A549 (cell line): ENCODE measurements around the gene FAHD1. TPM values are rescaled to one million over a fixed set of nuclear protein-coding genes. Genes with fewer than 3 reads are reported as not detected.

Source experiments
- ATAC-seq, 2 experiments: fragments of 200-7000 bp in 1 of 2; fragments of >200 bp in 1 of 2; cut with Nextera tagmentation in 1 of 2; cut with Tn5 transposase in 1 of 2; 3 replicates each; pipeline versions ENCODE4 v1.8.0 to v1.9.1; 2018 to 2020; ENCODE audit warnings: mild to moderate bottlenecking in 1 of 2, moderate library complexity in 1 of 2
- CTCF ChIA-PET: fragments of 300-600 bp; sonication (Branson Sonifier 250); formaldehyde crosslinking; extraction: SDS; loops from one replicate; lab custom pipeline; 2021; ENCODE audit warnings: antibody characterized with exemption, inconsistent platforms; lab: Yijun Ruan, JAX
- POLR2A ChIA-PET: fragments of 350-600 bp; formaldehyde crosslinking; extraction: SDS; loops from one replicate; lab custom pipeline; 2021; ENCODE audit warnings: antibody characterized with exemption, inconsistent platforms; lab: Yijun Ruan, JAX
- DNase-seq, 2 experiments: peaks; one replicate each; pipeline versions ENCODE4 v3.0.0 to v3.0.0-alpha.2; 2011 to 2016; ENCODE audit warnings: low read depth in 1 of 2, low spot score in 1 of 2
- FAIRE-seq: peaks from 2 replicates; lab custom pipeline; 2011; peaks lifted over from hg19 to GRCh38; lab: Jason Lieb, UNC
- H3K27ac ChIP-seq, 2 experiments: fragments of >200 bp; sonication (Bioruptor Twin); formaldehyde crosslinking; 3 replicates each; pipeline ENCODE4 v1.5.1; 2016 to 2017
- H3K4me1 ChIP-seq: fragments of >200 bp; sonication (Bioruptor Twin); formaldehyde crosslinking; 3 replicates; pipeline ENCODE4 v1.6.1; 2016
- H3K4me2 ChIP-seq: fragments of >200 bp; sonication (Bioruptor Twin); formaldehyde crosslinking; 3 replicates; pipeline ENCODE4 v1.6.1; 2016
- H3K4me3 ChIP-seq: fragments of >200 bp; sonication (Bioruptor Twin); formaldehyde crosslinking; 3 replicates; pipeline ENCODE4 v1.5.1; 2016
- H3K9me3 ChIP-seq: fragments of >200 bp; sonication (Bioruptor Twin); formaldehyde crosslinking; 3 replicates; pipeline ENCODE4 v1.6.1; 2016
- ATOH8 ChIP-seq: fragments of 250-450 bp; sonication (Bioruptor Pico); IDR thresholded peaks from 2 replicates; pipeline ENCODE4 v1.5.0; 2020; ENCODE audit warnings: low read depth, mild to moderate bottlenecking, moderate library complexity
- CBX8 ChIP-seq: fragments of 200-600 bp; sonication (generic); IDR thresholded peaks from 2 replicates; pipeline ENCODE4 v1.6.1; 2016
- CEBPB ChIP-seq, 2 experiments: fragments of >200 bp in 1 of 2; sonication (Bioruptor Twin) in 1 of 2; formaldehyde crosslinking in 1 of 2; IDR thresholded peaks; 2 replicates each; pipeline ENCODE4 v1.6.1; 2012 to 2016
- EP300 ChIP-seq, 2 experiments: fragments of >200 bp; sonication (Bioruptor Twin); formaldehyde crosslinking; IDR thresholded peaks; 2 replicates in 1 of 2; 3 replicates in 1 of 2; pipeline ENCODE4 v1.6.1; 2016 to 2017
- FOSB ChIP-seq: fragments of 250-450 bp; sonication (Bioruptor Pico); IDR thresholded peaks from 2 replicates; pipeline ENCODE4 v1.5.0; 2020; ENCODE audit warnings: mild to moderate bottlenecking, moderate library complexity
- GATA3 ChIP-seq: IDR thresholded peaks from 2 replicates; pipeline ENCODE4 v1.6.1; 2012; ENCODE audit warnings: borderline replicate concordance
- JUN ChIP-seq, 2 experiments: fragments of >200 bp; sonication (Bioruptor Twin); formaldehyde crosslinking; IDR thresholded peaks; 2 replicates in 1 of 2; 3 replicates in 1 of 2; pipeline ENCODE4 v1.6.1; 2016 to 2017
- KDM1A ChIP-seq: fragments of 200-600 bp; sonication (generic); IDR thresholded peaks from 2 replicates; pipeline ENCODE4 v1.6.1; 2016; ENCODE audit warnings: low read depth, mild to moderate bottlenecking
- KDM5A ChIP-seq: fragments of 200-600 bp; sonication (generic); IDR thresholded peaks from 2 replicates; pipeline ENCODE4 v1.6.1; 2016; ENCODE audit warnings: antibody characterized with exemption, mild to moderate bottlenecking
- MAX ChIP-seq: IDR thresholded peaks from 2 replicates; pipeline ENCODE4 v1.6.1; 2012
- NFE2L2 ChIP-seq: fragments of 150-350 bp; conservative IDR thresholded peaks from 2 replicates; pipeline ENCODE4 v1.6.1; 2014; ENCODE audit warnings: low read length
- NPAS2 ChIP-seq: fragments of 250-450 bp; sonication (Bioruptor Pico); IDR thresholded peaks from 2 replicates; pipeline ENCODE4 v1.8.0; 2022; ENCODE audit warnings: mild to moderate bottlenecking, moderate library complexity, borderline replicate concordance
- PBX3 ChIP-seq: IDR thresholded peaks from 2 replicates; pipeline ENCODE4 v1.6.1; 2012
- PHF8 ChIP-seq: fragments of 200-600 bp; sonication (generic); IDR thresholded peaks from 2 replicates; pipeline ENCODE4 v1.6.1; 2016; ENCODE audit warnings: low read depth, mild to moderate bottlenecking, antibody characterized with exemption, moderate library complexity, borderline replicate concordance
- POLR2A ChIP-seq: IDR thresholded peaks from 2 replicates; pipeline ENCODE4 v1.6.1; 2012; ENCODE audit warnings: mild to moderate bottlenecking, low read length
- POLR2AphosphoS2 ChIP-seq: conservative IDR thresholded peaks from 2 replicates; pipeline ENCODE4 v1.6.1; 2012; ENCODE audit warnings: low read length, improper control_type of control experiment, inconsistent platforms
- RARB ChIP-seq: fragments of 250-450 bp; sonication (Bioruptor Pico); IDR thresholded peaks from 2 replicates; pipeline ENCODE4 v1.8.0; 2021; ENCODE audit warnings: mild to moderate bottlenecking, moderate library complexity
- REST ChIP-seq: fragments of 200-600 bp; sonication (generic); IDR thresholded peaks from 2 replicates; pipeline ENCODE4 v1.6.1; 2016; ENCODE audit warnings: antibody characterized with exemption, mild to moderate bottlenecking, moderate library complexity
- RFX5 ChIP-seq: fragments of 450-650 bp; IDR thresholded peaks from 2 replicates; pipeline ENCODE4 v1.7.1; 2014; ENCODE audit warnings: antibody characterized with exemption, mild to moderate bottlenecking, moderate library complexity
- USF2 ChIP-seq: fragments of 450-650 bp; IDR thresholded peaks from 2 replicates; pipeline ENCODE4 v1.6.1; 2014; ENCODE audit warnings: antibody characterized with exemption
- ZFP36 ChIP-seq: fragments of 450-650 bp; IDR thresholded peaks from 2 replicates; pipeline ENCODE4 v1.6.1; 2014; ENCODE audit warnings: borderline replicate concordance; ENCODE audit not compliant: partially characterized antibody
- ZNF302 ChIP-seq: fragments of 250-450 bp; sonication (Bioruptor Pico); IDR thresholded peaks from 2 replicates; pipeline ENCODE4 v1.9.0; 2021; ENCODE audit warnings: inconsistent platforms, mild to moderate bottlenecking, moderate library complexity
- WGBS: methylation state at CpG from one replicate; pipeline ENCODE4 v1.1.6; 2017; ENCODE audit errors: missing lambda C conversion rate; 5-methylcytosine and 5-hydroxymethylcytosine counted together
- polyA plus RNA-seq, 4 experiments: library from polyadenylated mRNA; depleted of rRNA in 3 of 4; stranded (reverse); fragments of >200 nt; fragmentation: RNase III in 1 of 4; extraction: RNeasy Plus Mini Kit Qiagen cat#74134 plus additional on column Dnase treatment in 1 of 4; gene quantifications; 2 replicates in 3 of 4; 3 replicates in 1 of 4; pipeline ENCODE4 v1.2.3, GENCODE V29; 2011 to 2017
- TF ChIP-seq, protein P1 (sequence below): fragments of 250-450 bp; sonication (Bioruptor Pico); IDR thresholded peaks from 2 replicates; pipeline ENCODE4 v1.5.0; 2021; ENCODE audit warnings: mild to moderate bottlenecking, moderate library complexity, borderline replicate concordance

The FAHD1 gene
- polyA plus RNA-seq, 2 of the 4 experiments (the other 2 are of a cell fraction) = 30.6 to 68.4 TPM

DNA sequence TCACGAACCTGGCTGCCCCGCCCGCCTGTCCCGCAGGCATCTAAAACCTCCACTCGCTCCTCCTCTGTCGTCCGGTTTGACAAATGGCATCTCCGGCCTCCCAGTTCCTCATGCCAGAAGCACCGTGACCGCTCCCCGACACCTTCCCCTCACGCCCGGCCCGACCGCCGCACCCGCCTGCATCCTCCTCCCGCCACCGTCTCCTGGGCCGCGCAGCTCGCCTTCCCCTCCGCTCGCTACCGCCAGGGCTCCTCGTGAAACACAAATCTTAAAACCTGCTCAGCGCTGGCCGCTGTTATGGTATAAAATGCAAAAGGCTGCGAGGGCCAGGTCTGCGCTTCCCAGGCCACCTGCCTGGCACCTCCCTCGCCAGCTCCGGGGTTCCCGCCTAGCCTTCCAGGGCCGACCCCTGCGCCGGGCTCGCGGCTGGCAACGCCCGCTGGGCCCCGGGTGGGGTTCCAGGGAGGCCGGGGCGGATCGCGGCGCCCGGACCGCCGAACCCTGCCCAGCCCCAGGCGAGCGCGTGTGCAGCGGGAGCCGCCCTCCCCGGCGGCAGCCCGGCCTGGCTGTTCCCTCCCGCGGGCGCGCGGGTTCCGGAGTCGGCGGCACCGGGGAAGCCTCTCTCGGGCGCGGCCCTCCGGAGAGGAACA is 45.1 kb upstream of the FAHD1 start (continued):
- no peak for TF ChIP-seq USF2
- TF ChIP-seq PBX3 = no peak; the same call in 1 of the 2 replicates
- TF ChIP-seq ATOH8 (CRISPR knock-in tag) = no peak
- no peak for TF ChIP-seq ZNF302
- TF ChIP-seq EP300 (IDR thresholded peaks at IDR 0.05) = no peak
- TF ChIP-seq REST = no peak
- no peak for TF ChIP-seq NFE2L2
- TF ChIP-seq ZFP36 = no peak
- no peak for TF ChIP-seq POLR2AphosphoS2
- peak; percentile 35; the same call in 1 of the 2 replicates for TF ChIP-seq PHF8
- no peak for TF ChIP-seq RARB (CRISPR knock-in tag)
- TF ChIP-seq NPAS2 (CRISPR knock-in tag) = no peak
- TF ChIP-seq, all 56 proteins: peak for 6

DNA sequence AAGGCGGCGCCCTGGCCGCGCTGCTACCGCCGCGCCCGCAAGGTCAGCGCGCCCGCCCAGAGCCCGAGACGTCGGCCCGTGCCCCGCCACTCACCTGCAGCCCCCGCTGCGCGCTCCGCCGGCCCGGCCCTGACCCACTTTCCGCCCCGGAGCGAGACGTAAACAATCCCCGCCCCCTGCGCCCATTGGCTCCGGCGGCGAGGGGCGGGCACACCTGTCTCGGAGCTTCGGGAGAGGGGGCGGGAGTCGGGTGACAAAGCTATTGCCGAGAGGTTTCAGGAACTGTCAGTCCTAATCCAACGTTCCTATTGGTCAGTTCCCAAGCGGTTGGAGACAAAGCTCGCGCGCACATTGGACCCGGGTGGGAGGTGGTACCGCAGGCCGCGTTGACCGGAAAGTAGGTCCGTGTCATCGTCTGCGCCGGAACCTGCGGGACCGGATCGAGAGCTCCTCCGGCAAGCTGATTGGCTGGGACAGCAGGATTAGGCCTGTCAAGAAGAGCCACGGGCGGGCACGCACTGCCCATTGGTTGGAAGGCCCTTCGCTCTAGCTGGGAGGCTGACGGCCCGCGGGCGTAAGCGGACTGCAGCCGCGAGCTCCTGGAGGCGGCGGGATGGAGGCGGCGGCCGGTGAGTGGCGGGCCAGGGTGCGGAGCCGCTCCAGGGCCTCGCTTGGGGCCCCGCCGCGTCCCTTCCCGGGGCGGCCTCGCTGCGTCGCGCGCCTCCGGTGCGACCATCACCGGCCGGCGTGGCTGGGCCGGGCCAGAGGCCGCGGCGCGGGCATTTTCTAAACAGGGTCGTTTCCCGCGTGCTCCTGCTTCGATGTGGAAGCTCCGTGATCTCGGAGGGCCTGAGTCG is 44.4 kb upstream of the FAHD1 start, which contains the start of the genes NUBP2 and SPSB3:
TSS of gene NUBP2 (plus strand) at position 553 of the 857 bp plus-strand sequence. CDS start at position 614, 61 bp downstream.
TSS of gene SPSB3 (minus strand) at position 164 of the 857 bp plus-strand sequence. CDS start 1,088 bp downstream, outside the sequence.
- peak within 1 kb of the TSS; percentile 82 to 92 for H3K27ac ChIP-seq
- FAIRE-seq (peak; percentile 98), DNase-seq (peak; percentile 99 to 100), ATAC-seq (peak; percentile 84 to 93)
- CTCF ChIA-PET = interaction anchor here (0.8 to 2.9 kb wide), 9 partner anchors 9 to 147 kb away, joined by 3 to 15 read pairs (median 4); partner anchors contain the start of genes EME2, FAHD1, HAGH and IGFALS
- H3K4me1 ChIP-seq = peaks cover 22% of the 10 kb centered on the region; the same call in 2 of the 3 replicates
- H3K9me3 ChIP-seq = no peaks in the 10 kb centered on the region
- peak within 1 kb of the TSS; percentile 92 for H3K4me2 ChIP-seq
- 0% methylated on average over 19 of the region's 102 CpGs for WGBS
- POLR2A ChIA-PET = interaction anchor here (0.7 to 2.0 kb wide), 15 partner anchors 9 to 404 kb away, joined by 3 to 46 read pairs (median 5); partner anchors contain the start of genes CRAMP1, EME2, FAHD1 and HAGH
- H3K4me3 ChIP-seq = peak within 1 kb of the TSS; percentile 80
- TF ChIP-seq KDM5A (no peak; the same call in none of the 2 replicates), MAX (peak; percentile 60), CBX8 (no peak), KDM1A (no peak), USF2 (no peak), GATA3 (no peak), PBX3 (peak; percentile 98), FOSB (no peak), JUN (IDR thresholded peaks at IDR 0.05) (peak; percentile 34 to 65; a peak in 1 of 5 replicates), PHF8 (peak; percentile 68), POLR2AphosphoS2 (0 out of 2 replicates have a peak, but pooled peaks have one; percentile 28), RFX5 (peak; percentile 67; the same call in 1 of the 2 replicates), CEBPB (IDR thresholded peaks at IDR 0.05) (no peak), POLR2A (peak; percentile 45)
- TF ChIP-seq, protein P1, sequence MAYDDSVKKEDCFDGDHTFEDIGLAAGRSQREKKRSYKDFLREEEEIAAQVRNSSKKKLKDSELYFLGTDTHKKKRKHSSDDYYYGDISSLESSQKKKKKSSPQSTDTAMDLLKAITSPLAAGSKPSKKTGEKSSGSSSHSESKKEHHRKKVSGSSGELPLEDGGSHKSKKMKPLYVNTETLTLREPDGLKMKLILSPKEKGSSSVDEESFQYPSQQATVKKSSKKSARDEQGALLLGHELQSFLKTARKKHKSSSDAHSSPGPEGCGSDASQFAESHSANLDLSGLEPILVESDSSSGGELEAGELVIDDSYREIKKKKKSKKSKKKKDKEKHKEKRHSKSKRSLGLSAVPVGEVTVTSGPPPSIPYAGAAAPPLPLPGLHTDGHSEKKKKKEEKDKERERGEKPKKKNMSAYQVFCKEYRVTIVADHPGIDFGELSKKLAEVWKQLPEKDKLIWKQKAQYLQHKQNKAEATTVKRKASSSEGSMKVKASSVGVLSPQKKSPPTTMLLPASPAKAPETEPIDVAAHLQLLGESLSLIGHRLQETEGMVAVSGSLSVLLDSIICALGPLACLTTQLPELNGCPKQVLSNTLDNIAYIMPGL (CRISPR knock-in tag) = no peak
